ENCODE data around the gene PPHLN1.

DNA sequence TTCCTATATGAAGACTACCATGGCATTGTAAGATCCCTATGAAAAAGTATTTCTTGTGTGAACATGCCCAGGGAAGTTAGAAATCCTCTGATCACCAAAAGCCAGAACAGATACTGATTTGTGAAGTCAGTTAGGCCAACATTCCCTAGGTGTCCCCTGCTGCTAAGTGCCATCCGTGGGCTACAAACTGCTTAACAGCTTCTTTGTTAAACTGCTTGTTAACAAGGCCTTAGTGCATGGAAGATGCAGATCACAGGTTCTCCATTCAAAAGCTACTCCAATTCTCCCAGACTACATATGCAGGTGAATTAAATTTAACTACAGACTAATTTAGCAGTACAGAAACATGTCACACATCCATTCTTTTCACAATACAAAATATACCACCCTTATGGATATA is 155.4 kb downstream of the PPHLN1 start:
- TF ChIP-seq, protein P1, sequence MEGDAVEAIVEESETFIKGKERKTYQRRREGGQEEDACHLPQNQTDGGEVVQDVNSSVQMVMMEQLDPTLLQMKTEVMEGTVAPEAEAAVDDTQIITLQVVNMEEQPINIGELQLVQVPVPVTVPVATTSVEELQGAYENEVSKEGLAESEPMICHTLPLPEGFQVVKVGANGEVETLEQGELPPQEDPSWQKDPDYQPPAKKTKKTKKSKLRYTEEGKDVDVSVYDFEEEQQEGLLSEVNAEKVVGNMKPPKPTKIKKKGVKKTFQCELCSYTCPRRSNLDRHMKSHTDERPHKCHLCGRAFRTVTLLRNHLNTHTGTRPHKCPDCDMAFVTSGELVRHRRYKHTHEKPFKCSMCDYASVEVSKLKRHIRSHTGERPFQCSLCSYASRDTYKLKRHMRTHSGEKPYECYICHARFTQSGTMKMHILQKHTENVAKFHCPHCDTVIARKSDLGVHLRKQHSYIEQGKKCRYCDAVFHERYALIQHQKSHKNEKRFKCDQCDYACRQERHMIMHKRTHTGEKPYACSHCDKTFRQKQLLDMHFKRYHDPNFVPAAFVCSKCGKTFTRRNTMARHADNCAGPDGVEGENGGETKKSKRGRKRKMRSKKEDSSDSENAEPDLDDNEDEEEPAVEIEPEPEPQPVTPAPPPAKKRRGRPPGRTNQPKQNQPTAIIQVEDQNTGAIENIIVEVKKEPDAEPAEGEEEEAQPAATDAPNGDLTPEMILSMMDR (IDR thresholded peaks at IDR 0.05): no peak
- TF ChIP-seq POLR2A (IDR thresholded peaks at IDR 0.05): no peak
- TF ChIP-seq POLR2AphosphoS5 (IDR thresholded peaks at IDR 0.05): no peak
